Thoracic aorta (tissue), 2 donors: ENCODE results near the gene OR2T2. TPM values are rescaled to one million over a fixed set of nuclear protein-coding genes. Genes with fewer than 3 reads are reported as not detected.
"Not testable (repeated sequence)": the region's sequence is repeated elsewhere in the genome, so short reads cannot be mapped to it uniquely, and the experiment has no call there.

Source experiments
- ATAC-seq: fragments of 150-250 bp; one replicate; pipeline ENCODE4 v1.8.0; 2017; ENCODE audit warnings: low read depth; ENCODE audit not compliant: insufficient number of reproducible peaks, low FRiP score
- DNase-seq: peaks from one replicate; pipeline ENCODE4 v3.0.0-alpha.2; 2020; ENCODE audit warnings: low spot score
- H3K27ac ChIP-seq, 2 donors: fragments of 200-600 bp; sonication (generic); 1 replicate in 1 of 2; 2 replicates in 1 of 2; pipeline ENCODE4 v1.5.1; 2016; ENCODE audit warnings: mild to moderate bottlenecking in 2 of 2, moderate library complexity in 2 of 2
- H3K27me3 ChIP-seq: fragments of 200-600 bp; sonication (generic); replicated peaks from 2 replicates; pipeline ENCODE4 v1.6.0; 2016; ENCODE audit warnings: mild to moderate bottlenecking; ENCODE audit not compliant: insufficient read depth
- H3K36me3 ChIP-seq: fragments of 200-600 bp; sonication (generic); one replicate; pipeline ENCODE4 v1.5.1; 2016
- H3K4me1 ChIP-seq, 2 donors: fragments of 200-600 bp; sonication (generic); 1 replicate in 1 of 2; 2 replicates in 1 of 2; pipeline versions ENCODE4 v1.5.1 to v1.6.0; 2016; ENCODE audit warnings: low read depth in 2 of 2, mild to moderate bottlenecking in 1 of 2; ENCODE audit not compliant: control insufficient read depth in 1 of 2
- H3K4me3 ChIP-seq: fragments of 200-600 bp; sonication (generic); 2 replicates; pipeline ENCODE4 v1.5.1; 2016; ENCODE audit warnings: mild to moderate bottlenecking
- H3K9me3 ChIP-seq: fragments of 200-600 bp; sonication (generic); 2 replicates; pipeline ENCODE4 v1.5.1; 2016
- total RNA-seq, 2 donors: library from RNA; depleted of rRNA; stranded (reverse); fragments of >200 nt; gene quantifications; one replicate each; pipeline versions ENCODE4 v1.1.0 to v1.2.3, GENCODE V29; 2016
- TF ChIP-seq, protein P1 (sequence below): fragments of 200-600 bp; sonication (generic); IDR thresholded peaks from one replicate; pipeline ENCODE4 v1.5.1; 2019; ENCODE audit warnings: antibody characterized with exemption

The OR2T2 gene
- total RNA-seq, 2 donors from 2014 or later, result not detected

DNA sequence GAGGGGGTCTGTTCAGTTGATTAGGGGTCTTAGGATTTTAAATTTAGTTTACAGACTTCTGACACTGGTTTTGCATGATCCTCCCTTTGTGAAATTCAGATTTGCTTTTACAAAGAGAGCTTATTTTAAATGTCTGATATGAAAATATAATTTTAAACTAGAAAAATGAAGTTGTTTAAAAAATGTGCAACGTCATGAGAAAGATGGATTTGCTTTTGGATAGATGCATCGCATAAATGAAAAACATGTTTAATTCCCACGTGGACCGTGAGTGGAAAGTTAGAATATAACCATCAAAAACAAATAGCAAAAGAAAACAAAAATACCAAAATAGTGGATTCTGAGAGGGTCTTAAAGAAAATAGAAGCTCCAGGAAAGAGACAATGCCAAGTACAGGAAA, 25.7 kb downstream of the OR2T2 start:
- TF ChIP-seq, protein P1, sequence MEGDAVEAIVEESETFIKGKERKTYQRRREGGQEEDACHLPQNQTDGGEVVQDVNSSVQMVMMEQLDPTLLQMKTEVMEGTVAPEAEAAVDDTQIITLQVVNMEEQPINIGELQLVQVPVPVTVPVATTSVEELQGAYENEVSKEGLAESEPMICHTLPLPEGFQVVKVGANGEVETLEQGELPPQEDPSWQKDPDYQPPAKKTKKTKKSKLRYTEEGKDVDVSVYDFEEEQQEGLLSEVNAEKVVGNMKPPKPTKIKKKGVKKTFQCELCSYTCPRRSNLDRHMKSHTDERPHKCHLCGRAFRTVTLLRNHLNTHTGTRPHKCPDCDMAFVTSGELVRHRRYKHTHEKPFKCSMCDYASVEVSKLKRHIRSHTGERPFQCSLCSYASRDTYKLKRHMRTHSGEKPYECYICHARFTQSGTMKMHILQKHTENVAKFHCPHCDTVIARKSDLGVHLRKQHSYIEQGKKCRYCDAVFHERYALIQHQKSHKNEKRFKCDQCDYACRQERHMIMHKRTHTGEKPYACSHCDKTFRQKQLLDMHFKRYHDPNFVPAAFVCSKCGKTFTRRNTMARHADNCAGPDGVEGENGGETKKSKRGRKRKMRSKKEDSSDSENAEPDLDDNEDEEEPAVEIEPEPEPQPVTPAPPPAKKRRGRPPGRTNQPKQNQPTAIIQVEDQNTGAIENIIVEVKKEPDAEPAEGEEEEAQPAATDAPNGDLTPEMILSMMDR, result no peak
- Histone ChIP-seq H3K9me3 (no peaks in the 10 kb centered on the region), H3K27me3 (no peaks in the 10 kb centered on the region), H3K27ac (no peak overlapping the region), H3K4me3 (no peak overlapping the region), H3K36me3 (no peaks in the 10 kb centered on the region), H3K4me1 (no peaks in the 10 kb centered on the region)
- ATAC-seq (no peak), DNase-seq (no peak)

DNA sequence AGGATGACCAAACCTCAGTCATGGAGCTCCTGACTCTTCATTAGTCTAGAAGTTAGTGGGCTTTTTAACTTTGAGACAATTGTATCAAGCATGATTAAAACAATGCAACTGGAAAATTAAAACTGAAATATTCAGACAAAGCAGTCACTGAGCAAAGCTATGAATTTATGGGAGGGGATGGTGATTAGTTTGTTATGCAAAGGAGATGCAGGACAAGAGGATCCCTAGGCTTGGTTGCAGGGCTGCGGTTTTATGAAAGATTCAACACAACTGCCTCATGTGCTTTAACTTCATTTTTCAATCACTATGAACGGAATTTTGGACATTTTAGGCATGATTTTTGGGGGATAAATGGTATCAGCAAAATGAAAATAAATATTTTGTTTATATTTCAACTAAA, 26.7 kb downstream of the OR2T2 start:
- not testable (repeated sequence) for DNase-seq, H3K9me3 ChIP-seq, ATAC-seq, H3K27ac ChIP-seq, H3K27me3 ChIP-seq, H3K4me1 ChIP-seq, H3K36me3 ChIP-seq, H3K4me3 ChIP-seq

DNA sequence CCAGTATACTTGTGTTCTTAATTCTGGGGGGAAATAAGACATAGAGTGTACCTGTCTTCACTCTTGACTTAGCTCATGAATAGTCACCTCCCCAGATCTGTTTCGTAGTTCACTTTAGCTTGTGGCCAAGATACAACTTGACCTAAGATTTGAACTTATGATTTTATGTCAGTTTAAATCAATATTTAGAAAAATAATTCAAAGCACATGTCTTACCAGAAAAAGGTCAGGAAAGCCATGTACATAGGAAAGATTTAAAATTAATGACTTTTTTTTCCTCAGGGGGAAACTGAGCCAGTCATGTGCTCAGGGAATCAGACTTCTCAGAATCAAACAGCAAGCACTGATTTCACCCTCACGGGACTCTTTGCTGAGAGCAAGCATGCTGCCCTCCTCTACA, 27.6 kb downstream of the OR2T2 start, which contains the start of gene OR2T3:
Gene OR2T3 (plus strand): TSS at position 301 of the 400 bp plus-strand sequence. CDS start 0 bp downstream, at position 301.
- not testable (repeated sequence) for H3K4me3 ChIP-seq, H3K27me3 ChIP-seq, ATAC-seq, H3K27ac ChIP-seq, H3K9me3 ChIP-seq, H3K36me3 ChIP-seq, H3K4me1 ChIP-seq, DNase-seq

DNA sequence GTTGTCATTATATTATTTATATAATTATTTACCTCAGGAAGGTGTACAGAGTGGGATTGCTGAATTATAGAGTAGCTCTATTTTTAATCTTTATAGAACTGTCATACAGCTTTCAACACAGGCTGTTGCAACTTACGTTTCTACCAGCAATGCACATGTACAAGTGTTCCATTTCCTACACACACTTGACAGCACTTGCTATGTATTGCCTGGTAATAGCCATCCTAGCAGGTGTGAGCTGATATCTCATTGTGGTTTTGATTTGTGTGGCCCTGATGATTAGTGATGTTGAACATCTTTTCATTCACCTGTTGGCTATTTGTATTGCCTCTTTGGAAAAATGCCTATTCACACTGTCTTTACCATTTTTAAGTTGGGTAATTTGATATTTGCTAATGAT, 30.2 kb downstream of the OR2T2 start:
- not testable (repeated sequence) for DNase-seq, H3K36me3 ChIP-seq

DNA sequence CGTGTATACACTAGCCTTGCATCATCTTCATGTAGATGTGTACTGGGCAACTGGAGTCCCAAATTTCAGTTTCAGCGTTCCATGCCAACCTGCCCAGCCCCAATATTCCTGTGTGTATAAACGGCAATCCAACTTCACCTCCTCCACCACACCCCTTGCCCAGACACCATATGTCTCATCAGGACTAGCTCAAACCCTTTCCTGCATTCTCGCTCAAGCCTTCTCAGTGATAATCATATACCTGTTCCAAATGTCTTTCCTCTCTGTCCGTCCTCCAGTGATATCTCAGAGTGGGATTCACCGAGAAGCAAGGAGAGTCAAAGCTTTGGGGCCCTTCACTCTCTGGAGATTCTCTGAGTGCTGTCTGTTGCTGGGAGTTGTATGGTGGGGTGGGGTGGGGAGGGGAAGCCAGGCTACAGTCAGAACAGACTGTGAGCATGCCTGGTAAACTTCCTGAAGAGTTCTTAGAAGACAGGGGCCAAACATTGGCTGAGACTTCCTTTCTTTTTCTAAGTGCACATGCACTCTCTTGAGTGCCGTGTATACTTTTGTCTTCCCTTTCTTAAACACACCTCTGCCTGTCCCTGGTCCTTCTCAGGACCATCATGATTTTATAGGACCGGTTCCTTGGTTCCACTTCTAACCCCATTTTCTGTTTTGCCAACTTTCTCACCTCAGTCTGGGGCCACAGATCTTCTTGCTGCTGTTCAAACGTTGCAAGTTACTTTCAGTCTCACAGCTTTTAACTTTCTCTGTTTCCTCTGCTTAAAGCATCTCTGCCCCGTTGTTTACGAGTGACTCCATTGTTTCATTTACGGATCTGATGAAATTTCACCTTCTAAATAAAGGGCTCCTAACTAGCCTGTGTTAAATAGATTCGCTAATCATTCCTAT, 36.5 kb downstream of the OR2T2 start:
- not testable (repeated sequence) for H3K36me3 ChIP-seq, H3K9me3 ChIP-seq, H3K4me1 ChIP-seq, DNase-seq, H3K27ac ChIP-seq, H3K4me3 ChIP-seq, H3K27me3 ChIP-seq, ATAC-seq

More for the DNA sequence above, 30.2 kb downstream of the OR2T2 start:
- not testable (repeated sequence) for H3K27me3 ChIP-seq, H3K27ac ChIP-seq, ATAC-seq, H3K4me3 ChIP-seq, H3K4me1 ChIP-seq, H3K9me3 ChIP-seq

DNA sequence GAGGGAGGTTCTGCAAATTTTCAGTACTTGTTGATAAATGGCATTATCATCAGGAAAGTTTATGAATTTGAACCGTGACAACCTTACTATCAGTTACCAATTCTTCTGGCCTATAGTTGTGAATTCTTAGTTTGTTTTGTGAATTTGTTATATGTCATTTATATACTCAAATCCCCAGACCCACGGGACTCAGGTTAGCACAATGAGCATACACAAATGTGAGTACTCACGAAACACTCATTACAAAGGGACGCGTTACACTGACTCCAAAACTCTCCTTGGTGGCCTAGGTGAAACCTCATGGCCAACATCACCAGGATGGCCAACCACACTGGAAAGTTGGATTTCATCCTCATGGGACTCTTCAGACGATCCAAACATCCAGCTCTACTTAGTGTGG, 42.9 kb downstream of the OR2T2 start, which contains the start of gene OR2T5:
Gene OR2T5 (plus strand): TSS at position 301 of the 400 bp plus-strand sequence. CDS start 0 bp downstream, at position 301.
- H3K9me3 ChIP-seq, H3K27ac ChIP-seq, H3K36me3 ChIP-seq, H3K4me3 ChIP-seq, H3K4me1 ChIP-seq, ATAC-seq, DNase-seq, H3K27me3 ChIP-seq: not testable (repeated sequence)

DNA sequence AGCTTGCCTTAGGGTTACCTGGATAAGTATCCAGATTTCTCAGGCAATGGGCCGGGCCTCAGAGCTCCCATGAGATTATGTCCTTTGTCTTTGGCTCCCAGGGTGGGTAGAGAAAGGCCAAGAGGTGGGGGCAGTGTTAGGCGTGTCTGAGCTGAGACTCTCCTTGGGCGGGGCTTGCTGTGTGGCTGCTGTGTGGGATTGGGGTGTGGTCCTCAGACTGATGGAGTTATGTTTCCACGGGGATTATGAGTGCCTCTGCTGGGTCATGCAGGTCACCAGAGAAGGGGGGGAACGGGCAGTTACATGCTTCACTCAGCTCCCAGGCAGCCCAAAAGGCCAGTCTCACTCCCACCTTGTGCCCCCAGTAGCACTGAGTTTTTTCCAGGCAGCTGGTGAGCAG, 51.2 kb downstream of the OR2T2 start:
- not testable (repeated sequence) for H3K27me3 ChIP-seq, H3K4me1 ChIP-seq, H3K4me3 ChIP-seq, DNase-seq, ATAC-seq, H3K36me3 ChIP-seq, H3K9me3 ChIP-seq, H3K27ac ChIP-seq

DNA sequence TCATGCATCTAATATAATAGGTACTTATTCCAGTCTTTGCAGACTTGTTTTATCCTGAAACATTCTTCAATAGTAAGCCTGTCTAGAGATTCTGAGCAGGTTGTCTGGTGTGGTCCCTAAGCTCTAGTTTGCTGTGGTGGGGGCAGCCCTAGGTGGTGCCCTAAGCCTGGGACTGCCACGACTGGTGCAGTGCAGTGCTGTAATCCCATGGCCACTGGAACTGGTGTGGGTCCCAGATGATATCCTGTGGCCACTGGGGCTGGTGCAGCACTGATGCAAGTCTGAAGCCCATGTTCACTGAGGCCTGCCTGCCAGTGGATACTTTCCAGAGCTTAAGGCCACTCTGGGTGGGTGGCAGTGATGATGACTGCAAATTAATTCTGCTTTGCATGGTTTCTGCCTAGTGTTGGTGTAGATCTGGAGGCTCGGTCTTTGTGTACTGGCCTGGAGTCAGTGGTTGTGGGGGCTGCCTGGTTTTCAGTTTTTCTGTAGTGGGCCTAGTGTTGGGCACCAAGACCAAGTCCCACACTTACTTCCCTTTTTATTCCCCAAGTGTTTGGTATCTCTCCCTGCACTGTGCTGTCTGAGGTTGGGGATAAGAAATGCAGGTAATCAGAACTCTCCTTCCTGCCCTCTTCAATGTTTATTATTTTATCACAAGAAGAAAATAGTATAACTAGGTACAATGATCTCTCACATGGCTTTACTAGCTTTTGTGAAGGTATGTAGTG, 55.0 kb downstream of the OR2T2 start:
- H3K27me3 ChIP-seq, H3K4me3 ChIP-seq, DNase-seq, H3K4me1 ChIP-seq, H3K9me3 ChIP-seq, ATAC-seq, H3K36me3 ChIP-seq, H3K27ac ChIP-seq: not testable (repeated sequence)

Other genes starting within 250 kb of the OR2T2 start
- gene OR2M3, start 248.4 kb upstream of the OR2T2 start, total RNA-seq, result not detected
- gene OR2M4, start 214.2 kb upstream of the OR2T2 start, total RNA-seq, result not detected
- gene OR2T33, start 167.7 kb upstream of the OR2T2 start, total RNA-seq, result not detected
- gene OR2T12, start 142.2 kb upstream of the OR2T2 start, total RNA-seq, result not detected
- gene OR2M7, start 121.1 kb upstream of the OR2T2 start, total RNA-seq, result not detected
- gene OR14C36, start 96.9 kb upstream of the OR2T2 start, total RNA-seq, result not detected
- not detected for gene OR2T4, start 84.0 kb upstream of the OR2T2 start, total RNA-seq
- not detected for gene OR2T6, start 69.9 kb upstream of the OR2T2 start, total RNA-seq
- gene OR2T1, start 42.6 kb upstream of the OR2T2 start, total RNA-seq, result not detected
- not detected for gene OR2T3, start 27.7 kb downstream of the OR2T2 start, total RNA-seq
- not detected for gene OR2T5, start 43.0 kb downstream of the OR2T2 start, total RNA-seq
- not detected for gene OR2G6, start 62.4 kb downstream of the OR2T2 start, total RNA-seq
- gene OR2T29, start 117.1 kb downstream of the OR2T2 start, total RNA-seq, result not detected
- not detected for gene OR2T34, start 129.1 kb downstream of the OR2T2 start, total RNA-seq
- gene OR2T10, start 152.1 kb downstream of the OR2T2 start, total RNA-seq, result not detected
- not detected for gene OR2T11, start 189.5 kb downstream of the OR2T2 start, total RNA-seq
- gene OR2T35, start 199.6 kb downstream of the OR2T2 start, total RNA-seq, result not detected
- gene OR2T27, start 209.9 kb downstream of the OR2T2 start, total RNA-seq, result not detected